ENCODE results near the gene MACROD2. TPM values are rescaled to one million over a fixed set of nuclear protein-coding genes. Genes with fewer than 3 reads are reported as not detected.

Gene MACROD2
- total RNA-seq, 2 donors from 2014 or later, result 8.3 to 21.8 TPM

GRCh38 chr20:14441201-14441600, 445.9 kb downstream of the MACROD2 start:
- intact Hi-C loops (cut with DNase I), result no loop called here
- no peaks in the 10 kb centered on the region for H3K36me3 ChIP-seq (replicated peaks in 1 of 2; ENCODE audit: insufficient read depth in 1 of 2, low read depth in 2 of 2)
- WGBS, 2 donors, result 86 to 95% methylated on average over 4 of the region's 4 CpGs

DNA sequence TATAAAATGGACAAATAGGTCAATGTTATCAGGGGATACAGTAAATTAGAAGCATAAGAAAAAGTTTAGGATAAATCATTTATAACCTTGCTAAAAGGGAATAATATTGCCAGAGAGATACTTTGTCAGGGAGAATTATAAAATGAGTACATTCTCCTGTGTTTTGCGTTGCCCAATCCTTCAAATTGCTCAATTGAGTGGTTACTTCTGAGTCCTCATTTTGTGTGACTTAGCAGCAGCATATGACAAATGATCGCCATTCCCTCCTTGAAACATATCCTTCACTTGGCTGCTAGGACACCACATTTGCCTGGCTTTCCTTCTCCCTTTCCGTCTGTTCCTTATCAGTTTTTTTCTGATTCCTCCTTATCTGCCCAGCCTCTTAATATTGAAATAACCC, 448.8 kb downstream of the MACROD2 start:
- intact Hi-C loops (cut with DNase I), result no loop called here
- DNase-seq (no peak), ATAC-seq (no peak)
- TF ChIP-seq POLR2A (IDR thresholded peaks at IDR 0.05), result no peak
- TF ChIP-seq CTCF (IDR thresholded peaks at IDR 0.05), result no peak
- H3K36me3 ChIP-seq (replicated peaks in 1 of 2; ENCODE audit: insufficient read depth in 1 of 2, low read depth in 2 of 2), result no peaks in the 10 kb centered on the region
- no peaks in the 10 kb centered on the region for H3K9me3 ChIP-seq
- WGBS, 2 donors, result 65 to 70% methylated on average over 3 of the region's 3 CpGs
- H3K4me1 ChIP-seq, result no peaks in the 10 kb centered on the region
- no peak overlapping the region for H3K4me3 ChIP-seq
- no peak overlapping the region for H3K27ac ChIP-seq
- H3K27me3 ChIP-seq, result no peaks in the 10 kb centered on the region

More at GRCh38 chr20:14441201-14441600, 445.9 kb downstream of the MACROD2 start:
- H3K27ac ChIP-seq, result no peak overlapping the region
- H3K4me1 ChIP-seq, result no peaks in the 10 kb centered on the region
- no peak for TF ChIP-seq POLR2A (IDR thresholded peaks at IDR 0.05)
- no peak for TF ChIP-seq CTCF (IDR thresholded peaks at IDR 0.05)
- H3K27me3 ChIP-seq, result no peaks in the 10 kb centered on the region
- H3K9me3 ChIP-seq, result no peaks in the 10 kb centered on the region
- H3K4me3 ChIP-seq, result no peak overlapping the region
- DNase-seq (no peak), ATAC-seq (no peak)

DNA sequence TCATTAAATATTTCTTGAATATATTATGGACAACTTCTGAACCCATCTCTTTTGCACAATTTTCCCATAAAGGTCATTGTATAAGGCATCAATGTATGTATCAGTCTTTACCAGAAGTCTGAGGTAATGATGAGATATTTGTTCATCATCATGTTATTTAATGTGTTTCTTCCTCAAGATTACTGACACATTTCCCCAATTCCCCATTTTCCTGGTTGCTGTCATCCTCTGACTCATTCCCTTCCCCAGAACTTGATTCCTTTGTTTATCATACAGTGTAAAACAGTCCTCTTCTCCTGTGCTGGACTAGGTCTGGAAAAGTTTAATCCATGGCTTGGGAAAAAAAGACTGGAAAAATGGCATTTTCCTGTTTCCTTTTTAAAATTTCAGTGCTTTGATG, 450.0 kb downstream of the MACROD2 start:
- Histone ChIP-seq H3K4me3 (no peak overlapping the region), H3K27me3 (no peaks in the 10 kb centered on the region), H3K9me3 (no peaks in the 10 kb centered on the region), H3K27ac (no peak overlapping the region), H3K36me3 (replicated peaks in 1 of 2; ENCODE audit: insufficient read depth in 1 of 2, low read depth in 2 of 2) (no peaks in the 10 kb centered on the region), H3K4me1 (no peaks in the 10 kb centered on the region)
- intact Hi-C loops (cut with DNase I), result no loop called here
- DNase-seq (no peak), ATAC-seq (no peak)
- no peak for TF ChIP-seq POLR2A (IDR thresholded peaks at IDR 0.05)
- no peak for TF ChIP-seq CTCF (IDR thresholded peaks at IDR 0.05)

- Histone ChIP-seq H3K9me3 (no peaks in the 10 kb centered on the region), H3K27ac (no peak overlapping the region), H3K36me3 (replicated peaks in 1 of 2; ENCODE audit: insufficient read depth in 1 of 2, low read depth in 2 of 2) (no peaks in the 10 kb centered on the region), H3K4me1 (no peaks in the 10 kb centered on the region), H3K4me3 (no peak overlapping the region), H3K27me3 (no peaks in the 10 kb centered on the region)
- TF ChIP-seq POLR2A (IDR thresholded peaks at IDR 0.05) (no peak), CTCF (IDR thresholded peaks at IDR 0.05) (no peak)
- intact Hi-C loops (cut with DNase I), result no loop called here
- ATAC-seq (no peak), DNase-seq (no peak)
These were observed 450.6 kb downstream of the MACROD2 start for GRCh38 chr20:14445902-14446301.

- ATAC-seq, result no peak
- Histone ChIP-seq H3K27me3 (no peaks in the 10 kb centered on the region), H3K36me3 (replicated peaks in 1 of 2; ENCODE audit: insufficient read depth in 1 of 2, low read depth in 2 of 2) (no peaks in the 10 kb centered on the region), H3K27ac (no peak overlapping the region), H3K4me3 (no peak overlapping the region), H3K4me1 (no peaks in the 10 kb centered on the region), H3K9me3 (no peaks in the 10 kb centered on the region)
- DNase-seq, result no peak
- TF ChIP-seq POLR2A (IDR thresholded peaks at IDR 0.05) (no peak), CTCF (IDR thresholded peaks at IDR 0.05) (no peak)
- intact Hi-C loops (cut with DNase I), result no loop called here
These were observed 451.1 kb downstream of the MACROD2 start for GRCh38 chr20:14446446-14446845.

All from body of pancreas (tissue), 4 donors.